GM23338 (cell line): ENCODE measurements around the gene TMEM256. TPM values are rescaled to one million over a fixed set of nuclear protein-coding genes. Genes with fewer than 3 reads are reported as not detected.

Source experiments
- ATAC-seq: fragments of 200-7000 bp; cut with Tn5 transposase; 3 replicates; pipeline ENCODE4 v1.9.1; 2020
- DNase-seq: peaks from one replicate; pipeline ENCODE4 v3.0.0-alpha.2; 2015; ENCODE audit warnings: low spot score
- H2AFZ ChIP-seq: fragments of 200-600 bp; sonication (generic); 2 replicates; pipeline ENCODE4 v1.8.0; 2016; ENCODE audit warnings: antibody characterized with exemption, mild to moderate bottlenecking, moderate library complexity
- H3F3A ChIP-seq: fragments of 200-600 bp; sonication (generic); replicated peaks from 2 replicates; pipeline ENCODE4 v1.8.0; 2017; ENCODE audit warnings: antibody characterized with exemption, mixed run types, low read depth
- H3K27ac ChIP-seq: fragments of 200-600 bp; sonication (generic); 2 replicates; pipeline ENCODE4 v1.6.1; 2016; ENCODE audit warnings: low read depth
- H3K27me3 ChIP-seq: fragments of 200-600 bp; sonication (generic); 2 replicates; pipeline ENCODE4 v1.8.0; 2016; ENCODE audit warnings: mild to moderate bottlenecking, mixed run types, moderate library complexity; ENCODE audit not compliant: insufficient read depth
- H3K36me3 ChIP-seq: fragments of 200-600 bp; sonication (generic); 2 replicates; pipeline ENCODE4 v1.8.0; 2016; ENCODE audit warnings: mild to moderate bottlenecking; ENCODE audit not compliant: insufficient read depth
- H3K4me1 ChIP-seq: fragments of 200-600 bp; sonication (generic); 2 replicates; pipeline ENCODE4 v1.8.0; 2016; ENCODE audit warnings: mild to moderate bottlenecking, moderate library complexity; ENCODE audit not compliant: insufficient read depth
- H3K4me2 ChIP-seq: fragments of 200-600 bp; sonication (generic); 2 replicates; pipeline ENCODE4 v1.7.1; 2017; ENCODE audit warnings: mixed run types
- H3K4me3 ChIP-seq: fragments of 200-600 bp; sonication (generic); 2 replicates; pipeline ENCODE4 v1.6.1; 2016; ENCODE audit warnings: mixed run types
- H3K79me2 ChIP-seq: fragments of 200-600 bp; sonication (generic); replicated peaks from 2 replicates; pipeline ENCODE4 v1.8.0; 2017; ENCODE audit warnings: mild to moderate bottlenecking; ENCODE audit not compliant: insufficient read depth
- H3K9me2 ChIP-seq: fragments of 200-600 bp; sonication (generic); 2 replicates; pipeline ENCODE4 v1.8.0; 2017; ENCODE audit not compliant: insufficient read depth
- H4K20me1 ChIP-seq: fragments of 200-600 bp; sonication (generic); replicated peaks from 2 replicates; pipeline ENCODE4 v1.8.0; 2017; ENCODE audit warnings: mild to moderate bottlenecking; ENCODE audit not compliant: insufficient read depth
- H3K27ac Mint-ChIP-seq: 2 replicates; pipeline ENCODE4 v1.8.0; 2020; ENCODE audit warnings: inconsistent platforms, mild to moderate bottlenecking, moderate library complexity, mixed read lengths
- H3K27me3 Mint-ChIP-seq: 3 replicates; pipeline ENCODE4 v1.8.0; 2022; ENCODE audit warnings: low read depth, mild to moderate bottlenecking, moderate library complexity, mixed read lengths, inconsistent platforms; ENCODE audit not compliant: insufficient read depth, poor library complexity
- H3K36me3 Mint-ChIP-seq: 3 replicates; pipeline ENCODE4 v1.8.0; 2021; ENCODE audit warnings: low read depth, mild to moderate bottlenecking, inconsistent platforms, moderate library complexity, mixed read lengths
- H3K4me1 Mint-ChIP-seq: 3 replicates; pipeline ENCODE4 v1.8.0; 2020; ENCODE audit warnings: mild to moderate bottlenecking, inconsistent platforms, mixed read lengths
- H3K4me3 Mint-ChIP-seq: 3 replicates; pipeline ENCODE4 v1.8.0; 2021; ENCODE audit warnings: moderate library complexity, mild to moderate bottlenecking, inconsistent platforms, mixed read lengths
- H3K9me3 Mint-ChIP-seq: 3 replicates; pipeline ENCODE4 v1.8.0; 2020; ENCODE audit warnings: moderate library complexity, mild to moderate bottlenecking, inconsistent platforms, mixed read lengths
- CREB1 ChIP-seq: fragments of 250-450 bp; sonication (Bioruptor Pico); IDR thresholded peaks from 2 replicates; pipeline ENCODE4 v1.5.0; 2020; ENCODE audit warnings: low read depth, mild to moderate bottlenecking, moderate library complexity
- ETS1 ChIP-seq: IDR thresholded peaks from 2 replicates; pipeline ENCODE4 v1.6.1; 2016; ENCODE audit warnings: antibody characterized with exemption
- EZH2 ChIP-seq: fragments of 200-600 bp; sonication (generic); IDR thresholded peaks from one replicate; pipeline ENCODE4 v1.8.0; 2017; ENCODE audit warnings: antibody characterized with exemption, mild to moderate bottlenecking, low read depth; ENCODE audit not compliant: unreplicated experiment
- JUNB ChIP-seq: IDR thresholded peaks from one replicate; pipeline ENCODE4 v1.6.1; 2016; ENCODE audit warnings: antibody characterized with exemption; ENCODE audit not compliant: unreplicated experiment
- POLR2AphosphoS5 ChIP-seq: IDR thresholded peaks from 2 replicates; pipeline ENCODE4 v1.6.1; 2016; ENCODE audit warnings: antibody characterized with exemption, low read depth
- REST ChIP-seq: IDR thresholded peaks from one replicate; pipeline ENCODE4 v1.6.1; 2018; ENCODE audit warnings: antibody characterized with exemption; ENCODE audit not compliant: unreplicated experiment
- ZNF114 ChIP-seq: fragments of 250-450 bp; sonication (Bioruptor Pico); IDR thresholded peaks from 2 replicates; pipeline ENCODE4 v1.5.0; 2020; ENCODE audit warnings: mild to moderate bottlenecking, moderate library complexity
- ZNF331 ChIP-seq: fragments of 250-450 bp; sonication (Bioruptor Pico); IDR thresholded peaks from 2 replicates; pipeline ENCODE4 v1.5.0; 2020; ENCODE audit warnings: low read depth, mild to moderate bottlenecking, moderate library complexity
- polyA plus RNA-seq: library from polyadenylated mRNA; unstranded; fragments of >200 nt; fragmentation: Nextera tagmentation; extraction: Ambion mirVana; gene quantifications from 2 replicates; pipeline ENCODE4 v1.2.1, GENCODE V29; 2016
- total RNA-seq: library from RNA; depleted of rRNA; stranded (reverse); fragments of >200 nt; shearing (Covaris generic); gene quantifications from 2 replicates; pipeline ENCODE4 v1.2.3, GENCODE V29; 2014

TMEM256 gene
- total and polyA plus RNA-seq, 2 experiments from 2014 or later: 127 to 197 TPM

- no peak for TF ChIP-seq ZNF331 (CRISPR knock-in tag)
- TF ChIP-seq ZNF114: no peak
- no peak for TF ChIP-seq POLR2AphosphoS5
- no peak for TF ChIP-seq JUNB
- no peak for TF ChIP-seq EZH2
- no peak for TF ChIP-seq REST
- no peak for TF ChIP-seq CREB1 (CRISPR knock-in tag)
- no peak for TF ChIP-seq ETS1
Measured at GRCh38 chr17:7389924-7390910, 13.7 kb downstream of the TMEM256 start (continued).

- DNase-seq: no peak
- H3K4me1 ChIP-seq: peaks cover 5% of the 10 kb centered on the region
- no peak for TF ChIP-seq EZH2
Measured at GRCh38 chr17:7388856-7389255, 15.0 kb downstream of the TMEM256 start.

More at GRCh38 chr17:7388856-7389255, 15.0 kb downstream of the TMEM256 start:
- Mint-ChIP-seq H3K4me3 (no peak overlapping the region), H3K9me3 (no peaks in the 10 kb centered on the region), H3K27me3 (peaks cover 19% of the 10 kb centered on the region), H3K36me3 (peaks cover 33% of the 10 kb centered on the region), H3K27ac (no peak overlapping the region), H3K4me1 (peaks cover 25% of the 10 kb centered on the region)
- Histone ChIP-seq H4K20me1 (peaks cover 12% of the 10 kb centered on the region), H3K4me3 (no peak overlapping the region), H3K79me2 (no peaks in the 10 kb centered on the region), H3K27ac (no peak overlapping the region), H2AFZ (no peak overlapping the region), H3K36me3 (peaks cover 4% of the 10 kb centered on the region), H3F3A (peaks cover 17% of the 10 kb centered on the region; the same call in 1 of the 2 replicates), H3K9me2 (no peaks in the 10 kb centered on the region), H3K4me2 (no peak overlapping the region), H3K27me3 (no peaks in the 10 kb centered on the region)
- ATAC-seq: no peak
